ENCODE results near the gene PHKG1.
"Not testable (repeated sequence)": the region's sequence is repeated elsewhere in the genome, so short reads cannot be mapped to it uniquely, and the experiment has no call there.

The PHKG1 gene

GRCh38 chr7:56105508-56105907, 12.8 kb upstream of the PHKG1 start:
- FAIRE-seq, result peak; percentile 64
- DNase-seq (ENCODE audit: insufficient read length), result no peak
- no peak for TF ChIP-seq TAF1 (IDR thresholded peaks at IDR 0.05; ENCODE audit: borderline replicate concordance, low read depth, low read length)

GRCh38 chr7:56104138-56104537, 11.4 kb upstream of the PHKG1 start:
- not testable (repeated sequence) for DNase-seq (ENCODE audit: insufficient read length); FAIRE-seq

- FAIRE-seq (no peak), DNase-seq (ENCODE audit: insufficient read length) (no peak)
- TF ChIP-seq TAF1 (IDR thresholded peaks at IDR 0.05; ENCODE audit: borderline replicate concordance, low read depth, low read length) (no peak), POLR2AphosphoS5 (IDR thresholded peaks at IDR 0.05; ENCODE audit: low read depth, low read length) (no peak; the same call in 1 of the 2 replicates), POLR2A (IDR thresholded peaks at IDR 0.05; ENCODE audit: low read depth, low read length) (no peak)
Observed at GRCh38 chr7:56099653-56100052, 6.9 kb upstream of the PHKG1 start.

- not testable (repeated sequence) for DNase-seq (ENCODE audit: insufficient read length); FAIRE-seq
Observed at GRCh38 chr7:56098187-56099008, 5.6 kb upstream of the PHKG1 start.

GRCh38 chr7:56097700-56098099, 4.9 kb upstream of the PHKG1 start:
- DNase-seq (ENCODE audit: insufficient read length), result no peak
- FAIRE-seq, result no peak
- TF ChIP-seq TAF1 (IDR thresholded peaks at IDR 0.05; ENCODE audit: borderline replicate concordance, low read depth, low read length) (no peak), POLR2A (IDR thresholded peaks at IDR 0.05; ENCODE audit: low read depth, low read length) (0 out of 2 replicates have a peak, but pooled peaks have one; percentile 20), POLR2AphosphoS5 (IDR thresholded peaks at IDR 0.05; ENCODE audit: low read depth, low read length) (no peak; the same call in 1 of the 2 replicates)

- not testable (repeated sequence) for FAIRE-seq; DNase-seq (ENCODE audit: insufficient read length)
Observed at GRCh38 chr7:56092388-56092787, 364 bp downstream of the PHKG1 start.

- FAIRE-seq, result no peak
- TF ChIP-seq POLR2A (IDR thresholded peaks at IDR 0.05; ENCODE audit: low read depth, low read length), result no peak
- TF ChIP-seq TAF1 (IDR thresholded peaks at IDR 0.05; ENCODE audit: borderline replicate concordance, low read depth, low read length), result no peak
- no peak for DNase-seq (ENCODE audit: insufficient read length)
Observed at GRCh38 chr7:56091591-56091990, 1.2 kb downstream of the PHKG1 start.

- DNase-seq (ENCODE audit: insufficient read length), result no peak
- TF ChIP-seq TAF1 (IDR thresholded peaks at IDR 0.05; ENCODE audit: borderline replicate concordance, low read depth, low read length) (no peak), POLR2AphosphoS5 (IDR thresholded peaks at IDR 0.05; ENCODE audit: low read depth, low read length) (no peak), POLR2A (IDR thresholded peaks at IDR 0.05; ENCODE audit: low read depth, low read length) (no peak)
- FAIRE-seq, result no peak
Observed at GRCh38 chr7:56087445-56087844, 5.3 kb downstream of the PHKG1 start.

GRCh38 chr7:56086761-56087160, 6.0 kb downstream of the PHKG1 start:
- DNase-seq (ENCODE audit: insufficient read length) (no peak), FAIRE-seq (no peak)
- no peak for TF ChIP-seq POLR2AphosphoS5 (IDR thresholded peaks at IDR 0.05; ENCODE audit: low read depth, low read length)
- no peak for TF ChIP-seq TAF1 (IDR thresholded peaks at IDR 0.05; ENCODE audit: borderline replicate concordance, low read depth, low read length)
- no peak for TF ChIP-seq POLR2A (IDR thresholded peaks at IDR 0.05; ENCODE audit: low read depth, low read length)

GRCh38 chr7:56083150-56083785, 9.5 kb downstream of the PHKG1 start:
- no peak for DNase-seq (ENCODE audit: insufficient read length)
- FAIRE-seq, result no peak
- TF ChIP-seq POLR2A (IDR thresholded peaks at IDR 0.05; ENCODE audit: low read depth, low read length) (no peak), POLR2AphosphoS5 (IDR thresholded peaks at IDR 0.05; ENCODE audit: low read depth, low read length) (peak; percentile 41), TAF1 (IDR thresholded peaks at IDR 0.05; ENCODE audit: borderline replicate concordance, low read depth, low read length) (no peak)

GRCh38 chr7:56081626-56082340, 11.0 kb downstream of the PHKG1 start:
- no peak for FAIRE-seq

GRCh38 chr7:56080726-56081435, 11.9 kb downstream of the PHKG1 start:
- not testable (repeated sequence) for DNase-seq (ENCODE audit: insufficient read length); FAIRE-seq

More at GRCh38 chr7:56081626-56082340, 11.0 kb downstream of the PHKG1 start:
- no peak for DNase-seq (ENCODE audit: insufficient read length)
- no peak for TF ChIP-seq TAF1 (IDR thresholded peaks at IDR 0.05; ENCODE audit: borderline replicate concordance, low read depth, low read length)
- no peak for TF ChIP-seq POLR2AphosphoS5 (IDR thresholded peaks at IDR 0.05; ENCODE audit: low read depth, low read length)
- no peak for TF ChIP-seq POLR2A (IDR thresholded peaks at IDR 0.05; ENCODE audit: low read depth, low read length)
